HCT116 (cell line): Measurements from ENCODE around the gene RNF166. TPM values are rescaled to one million over a fixed set of nuclear protein-coding genes. Genes with fewer than 3 reads are reported as not detected.

Experiments used
- ATAC-seq: fragments of 200-7000 bp; cut with Tn5 transposase; 2 replicates; pipeline ENCODE4 v1.9.1; 2020; ENCODE audit warnings: mild to moderate bottlenecking, moderate library complexity
- BruUV-seq: library from RNA; stranded (reverse); fragments of 400-500 nt; replicated peaks from 2 replicates; lab custom pipeline; 2021; lab: Mats Ljungman, UMichigan
- CTCF ChIA-PET: fragments of 300-600 bp; sonication (Branson Sonifier 250); formaldehyde crosslinking; loops from one replicate; lab custom pipeline; 2021; ENCODE audit warnings: antibody characterized with exemption; lab: Charles Lee
- POLR2A ChIA-PET: fragments of 300-600, 350-600 bp; sonication (Branson Sonifier 250); formaldehyde crosslinking; loops from one replicate; lab custom pipeline; 2021; ENCODE audit warnings: antibody characterized with exemption; lab: Charles Lee
- RAD21 ChIA-PET, 2 experiments: fragments of 300-600 bp; sonication (Branson Sonifier 250); formaldehyde crosslinking; loops; one replicate each; lab custom pipeline; 2023; ENCODE audit warnings: low total read pairs in 2 of 2; ENCODE audit not compliant: uncharacterized antibody in 2 of 2, unreplicated experiment in 2 of 2, low non-redundant PET in 1 of 2; lab: Charles Lee
- DNase-seq: peaks from one replicate; pipeline ENCODE4 v3.0.0-alpha.2; 2010; ENCODE audit warnings: low read depth, low spot score
- H2AFZ ChIP-seq: fragments of 200-600 bp; shearing (Covaris generic), sonication (generic); 2 replicates; pipeline ENCODE4 v1.6.1; 2017; ENCODE audit warnings: low read depth, mixed run types, mixed read lengths, antibody characterized with exemption, low read length; ENCODE audit not compliant: poor library complexity, severe bottlenecking
- H3K27ac ChIP-seq: 2 replicates; pipeline ENCODE4 v1.5.1; 2012; ENCODE audit warnings: low read depth, low read length
- H3K27me3 ChIP-seq: fragments of 200-600 bp; sonication (generic); 2 replicates; pipeline ENCODE4 v1.6.1; 2016; ENCODE audit warnings: mixed run types, low read length, mixed read lengths; ENCODE audit not compliant: insufficient read depth
- H3K36me3 ChIP-seq, 2 experiments: fragments of 200-500 bp in 1 of 2; fragments of 200-600 bp in 1 of 2; sonication (Bioruptor generic) in 1 of 2; sonication (generic) in 1 of 2; 2 replicates each; pipeline versions ENCODE4 v1.5.1 to v1.6.1; 2014 to 2016; ENCODE audit warnings: low read length in 2 of 2, inconsistent platforms in 1 of 2, mixed read lengths in 1 of 2, mixed run types in 1 of 2; ENCODE audit not compliant: insufficient read depth in 2 of 2, control insufficient read depth in 1 of 2
- H3K4me1 ChIP-seq, 2 experiments: fragments of 200-600 bp in 1 of 2; sonication (generic) in 1 of 2; 2 replicates each; pipeline versions ENCODE4 v1.5.1 to v1.6.1; 2012 to 2017; ENCODE audit warnings: low read length in 2 of 2, inconsistent platforms in 1 of 2, mild to moderate bottlenecking in 1 of 2, mixed read lengths in 1 of 2, mixed run types in 1 of 2, moderate library complexity in 1 of 2; ENCODE audit not compliant: insufficient read depth in 2 of 2, control insufficient read depth in 1 of 2
- H3K4me2 ChIP-seq: fragments of 200-600 bp; sonication (generic); 2 replicates; pipeline ENCODE4 v1.6.1; 2017; ENCODE audit warnings: mixed run types, low read length, mixed read lengths
- H3K4me3 ChIP-seq, 2 experiments: fragments of 200-600 bp in 1 of 2; sonication (generic) in 1 of 2; replicated peaks in 1 of 2; 2 replicates each; pipeline ENCODE4 v1.5.1; 2011 to 2016; ENCODE audit warnings: low read length in 2 of 2, control low read depth in 1 of 2, low read depth in 1 of 2, mild to moderate bottlenecking in 1 of 2, mixed read lengths in 1 of 2, mixed run types in 1 of 2
- H3K79me2 ChIP-seq: fragments of 200-600 bp; sonication (generic); 2 replicates; pipeline ENCODE4 v1.6.1; 2017; ENCODE audit warnings: mild to moderate bottlenecking, mixed run types, low read length, moderate library complexity, mixed read lengths; ENCODE audit not compliant: insufficient read depth
- H3K9ac ChIP-seq: fragments of 200-600 bp; sonication (generic); 2 replicates; pipeline ENCODE4 v1.6.1; 2016; ENCODE audit warnings: low read length, mixed read lengths
- H3K9me2 ChIP-seq: fragments of 200-600 bp; sonication (generic), shearing (Covaris generic); 2 replicates; pipeline ENCODE4 v1.6.1; 2017; ENCODE audit warnings: mixed run types, mild to moderate bottlenecking, moderate library complexity; ENCODE audit not compliant: insufficient read depth
- H3K9me3 ChIP-seq, 2 experiments: fragments of 200-500 bp in 1 of 2; fragments of 200-600 bp in 1 of 2; sonication (Bioruptor generic) in 1 of 2; sonication (generic) in 1 of 2; 2 replicates each; pipeline ENCODE4 v1.6.1; 2014 to 2017; ENCODE audit warnings: low read length in 2 of 2, mixed read lengths in 2 of 2, inconsistent platforms in 1 of 2, low read depth in 1 of 2, mild to moderate bottlenecking in 1 of 2, mixed run types in 1 of 2, moderate library complexity in 1 of 2; ENCODE audit not compliant: control insufficient read depth in 1 of 2, insufficient read depth in 1 of 2
- H4K20me1 ChIP-seq: fragments of 200-600 bp; sonication (generic), shearing (Covaris generic); 2 replicates; pipeline ENCODE4 v1.6.1; 2017; ENCODE audit warnings: mixed run types, mild to moderate bottlenecking, moderate library complexity; ENCODE audit not compliant: insufficient read depth
- SP1 ChIP-seq: IDR thresholded peaks from 2 replicates; pipeline ENCODE4 v1.6.1; 2012; ENCODE audit warnings: low read depth
- intact Hi-C: fragments of 100-400 bp; cut with micrococcal nuclease; formaldehyde crosslinking; loops from 2 replicates; pipeline ENCODE4 v1.10.0; 2022
- total RNA-seq: library from RNA; stranded (reverse); gene quantifications from one replicate; pipeline ENCODE4 v1.2.1, GENCODE V29; 2021; ENCODE audit not compliant: unreplicated experiment
- TF ChIP-seq, protein P1 (sequence below): IDR thresholded peaks from 2 replicates; pipeline ENCODE4 v1.6.1; 2012; ENCODE audit warnings: low read depth
- TF ChIP-seq, protein P2 (sequence below): IDR thresholded peaks from 2 replicates; pipeline ENCODE4 v1.6.1; 2011; ENCODE audit warnings: mild to moderate bottlenecking, low read length, moderate library complexity; ENCODE audit not compliant: insufficient replicate concordance; ENCODE audit errors: extremely low read depth

RNF166 gene
- total RNA-seq, 1 experiment from 2014 or later: 39.4 TPM

DNA sequence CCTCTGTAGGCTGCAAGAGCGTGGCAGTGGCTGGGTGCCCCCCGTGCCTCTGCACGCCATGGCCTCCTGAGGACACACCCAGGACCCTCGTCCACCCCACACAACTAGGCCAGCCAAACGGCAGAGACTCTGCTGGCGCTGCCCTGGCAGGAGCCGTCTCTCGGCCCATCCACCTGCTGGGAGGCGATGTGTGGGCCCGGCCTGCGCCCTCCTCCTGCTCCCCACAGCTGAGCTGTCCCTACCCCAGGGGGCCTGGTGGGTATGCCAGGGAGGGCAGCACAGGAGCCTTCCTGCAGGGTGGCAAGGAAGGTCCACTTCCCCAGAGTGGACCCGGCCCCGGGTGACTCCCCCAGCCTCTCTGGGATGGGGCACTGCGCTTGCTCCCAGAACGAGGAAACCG lies 7.0 kb downstream of the RNF166 start:
- H4K20me1 ChIP-seq: no peaks in the 10 kb centered on the region
- H3K27me3 ChIP-seq: no peaks in the 10 kb centered on the region
- no peak overlapping the region for H3K4me3 ChIP-seq
- TF ChIP-seq, protein P1, sequence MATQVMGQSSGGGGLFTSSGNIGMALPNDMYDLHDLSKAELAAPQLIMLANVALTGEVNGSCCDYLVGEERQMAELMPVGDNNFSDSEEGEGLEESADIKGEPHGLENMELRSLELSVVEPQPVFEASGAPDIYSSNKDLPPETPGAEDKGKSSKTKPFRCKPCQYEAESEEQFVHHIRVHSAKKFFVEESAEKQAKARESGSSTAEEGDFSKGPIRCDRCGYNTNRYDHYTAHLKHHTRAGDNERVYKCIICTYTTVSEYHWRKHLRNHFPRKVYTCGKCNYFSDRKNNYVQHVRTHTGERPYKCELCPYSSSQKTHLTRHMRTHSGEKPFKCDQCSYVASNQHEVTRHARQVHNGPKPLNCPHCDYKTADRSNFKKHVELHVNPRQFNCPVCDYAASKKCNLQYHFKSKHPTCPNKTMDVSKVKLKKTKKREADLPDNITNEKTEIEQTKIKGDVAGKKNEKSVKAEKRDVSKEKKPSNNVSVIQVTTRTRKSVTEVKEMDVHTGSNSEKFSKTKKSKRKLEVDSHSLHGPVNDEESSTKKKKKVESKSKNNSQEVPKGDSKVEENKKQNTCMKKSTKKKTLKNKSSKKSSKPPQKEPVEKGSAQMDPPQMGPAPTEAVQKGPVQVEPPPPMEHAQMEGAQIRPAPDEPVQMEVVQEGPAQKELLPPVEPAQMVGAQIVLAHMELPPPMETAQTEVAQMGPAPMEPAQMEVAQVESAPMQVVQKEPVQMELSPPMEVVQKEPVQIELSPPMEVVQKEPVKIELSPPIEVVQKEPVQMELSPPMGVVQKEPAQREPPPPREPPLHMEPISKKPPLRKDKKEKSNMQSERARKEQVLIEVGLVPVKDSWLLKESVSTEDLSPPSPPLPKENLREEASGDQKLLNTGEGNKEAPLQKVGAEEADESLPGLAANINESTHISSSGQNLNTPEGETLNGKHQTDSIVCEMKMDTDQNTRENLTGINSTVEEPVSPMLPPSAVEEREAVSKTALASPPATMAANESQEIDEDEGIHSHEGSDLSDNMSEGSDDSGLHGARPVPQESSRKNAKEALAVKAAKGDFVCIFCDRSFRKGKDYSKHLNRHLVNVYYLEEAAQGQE: no peak
- intact Hi-C loops: no loop called here
- H3K79me2 ChIP-seq: no peaks in the 10 kb centered on the region; the same call in 1 of the 2 replicates
- H3K9ac ChIP-seq: no peak overlapping the region
- no peak overlapping the region for H3K4me2 ChIP-seq
- H3K4me1 ChIP-seq: no peaks in the 10 kb centered on the region
- ATAC-seq: no peak
- H3K36me3 ChIP-seq: peaks cover 2 to 3% of the 10 kb centered on the region in 2 experiments; a peak in 1 of 4 replicates
- no peaks in the 10 kb centered on the region for H3K9me2 ChIP-seq
- RAD21 ChIA-PET: no interaction called here
- POLR2A ChIA-PET: no interaction called here
- no TSS peak for BruUV-seq
- H3K27ac ChIP-seq: no peak overlapping the region
- CTCF ChIA-PET: no interaction called here
- no peak for DNase-seq
- H2AFZ ChIP-seq: no peak overlapping the region
- H3K9me3 ChIP-seq: no peaks in the 10 kb centered on the region

DNA sequence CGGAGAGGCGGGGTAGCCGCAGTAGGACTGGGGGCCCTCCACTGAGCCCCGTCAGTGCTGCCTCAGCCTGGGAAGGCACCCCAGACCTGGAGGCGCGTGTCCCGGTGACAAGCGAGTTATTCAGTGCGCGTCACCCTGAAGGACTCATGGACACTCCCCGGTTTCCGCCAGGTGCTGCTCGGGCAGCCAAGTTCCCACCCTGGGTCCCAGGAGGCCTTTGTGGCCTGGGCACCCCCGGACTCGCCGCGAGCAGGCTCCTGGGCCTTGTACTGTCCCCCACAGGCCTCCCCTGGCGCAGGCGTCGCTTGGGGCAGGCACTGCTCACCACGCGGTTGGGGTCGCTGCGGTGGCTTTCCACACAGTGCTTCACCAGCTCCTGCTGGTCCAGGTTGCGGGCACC lies 7.6 kb downstream of the RNF166 start:
- RAD21 ChIA-PET: no interaction called here
- no peak overlapping the region for H3K4me3 ChIP-seq
- H3K4me2 ChIP-seq: no peak overlapping the region
- no peaks in the 10 kb centered on the region for H4K20me1 ChIP-seq
- no peaks in the 10 kb centered on the region; the same call in 1 of the 2 replicates for H3K79me2 ChIP-seq
- H3K36me3 ChIP-seq: peaks cover 2 to 3% of the 10 kb centered on the region in 2 experiments; a peak in 1 of 4 replicates
- CTCF ChIA-PET: interaction anchor here (0.9 kb wide), 1 partner anchor 39 kb away, joined by 3 read pairs; no protein-coding TSS in a partner anchor
- no peaks in the 10 kb centered on the region for H3K9me3 ChIP-seq
- no peak overlapping the region for H3K27ac ChIP-seq
- intact Hi-C loops: no loop called here
- no TSS peak for BruUV-seq
- no peaks in the 10 kb centered on the region for H3K27me3 ChIP-seq
- H3K9me2 ChIP-seq: no peaks in the 10 kb centered on the region
- TF ChIP-seq, protein P2, sequence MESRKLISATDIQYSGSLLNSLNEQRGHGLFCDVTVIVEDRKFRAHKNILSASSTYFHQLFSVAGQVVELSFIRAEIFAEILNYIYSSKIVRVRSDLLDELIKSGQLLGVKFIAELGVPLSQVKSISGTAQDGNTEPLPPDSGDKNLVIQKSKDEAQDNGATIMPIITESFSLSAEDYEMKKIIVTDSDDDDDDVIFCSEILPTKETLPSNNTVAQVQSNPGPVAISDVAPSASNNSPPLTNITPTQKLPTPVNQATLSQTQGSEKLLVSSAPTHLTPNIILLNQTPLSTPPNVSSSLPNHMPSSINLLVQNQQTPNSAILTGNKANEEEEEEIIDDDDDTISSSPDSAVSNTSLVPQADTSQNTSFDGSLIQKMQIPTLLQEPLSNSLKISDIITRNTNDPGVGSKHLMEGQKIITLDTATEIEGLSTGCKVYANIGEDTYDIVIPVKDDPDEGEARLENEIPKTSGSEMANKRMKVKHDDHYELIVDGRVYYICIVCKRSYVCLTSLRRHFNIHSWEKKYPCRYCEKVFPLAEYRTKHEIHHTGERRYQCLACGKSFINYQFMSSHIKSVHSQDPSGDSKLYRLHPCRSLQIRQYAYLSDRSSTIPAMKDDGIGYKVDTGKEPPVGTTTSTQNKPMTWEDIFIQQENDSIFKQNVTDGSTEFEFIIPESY: no peak
- no peak for TF ChIP-seq SP1
- H2AFZ ChIP-seq: no peak overlapping the region
- POLR2A ChIA-PET: no interaction called here
- DNase-seq: no peak
- ATAC-seq: no peak
- H3K9ac ChIP-seq: no peak overlapping the region
- no peaks in the 10 kb centered on the region for H3K4me1 ChIP-seq
